Chondrocyte (in vitro differentiated cells): ENCODE results near the gene NME2. TPM values are rescaled to one million over a fixed set of nuclear protein-coding genes. Genes with fewer than 3 reads are reported as not detected.

Experiments
- DNase-seq: peaks from one replicate; pipeline ENCODE4 v3.0.0; 2021; ENCODE audit warnings: mixed read lengths, low spot score
- H3K27ac Mint-ChIP-seq: one replicate; pipeline ENCODE4 v1.8.0; 2021; ENCODE audit warnings: mild to moderate bottlenecking, moderate library complexity, mixed read lengths; ENCODE audit not compliant: unreplicated experiment
- H3K27me3 Mint-ChIP-seq: 2 replicates; pipeline ENCODE4 v1.8.0; 2021; ENCODE audit warnings: low read depth, mixed read lengths
- H3K36me3 Mint-ChIP-seq: 2 replicates; pipeline ENCODE4 v1.8.0; 2021; ENCODE audit warnings: low read depth, mixed read lengths
- H3K4me1 Mint-ChIP-seq: 2 replicates; pipeline ENCODE4 v1.8.0; 2021; ENCODE audit warnings: low read depth, mild to moderate bottlenecking, mixed read lengths
- H3K4me3 Mint-ChIP-seq: one replicate; pipeline ENCODE4 v1.8.0; 2021; ENCODE audit warnings: mild to moderate bottlenecking, moderate library complexity, mixed read lengths; ENCODE audit not compliant: unreplicated experiment
- H3K9me3 Mint-ChIP-seq: 2 replicates; pipeline ENCODE4 v1.8.0; 2021; ENCODE audit warnings: low read depth, mixed read lengths
- CTCF ChIP-seq: fragments of 200-600 bp; sonication (generic); IDR thresholded peaks from 2 replicates; pipeline ENCODE4 v1.5.0; 2021; ENCODE audit warnings: antibody characterized with exemption, mild to moderate bottlenecking, moderate library complexity
- total RNA-seq: library from RNA; stranded (reverse); gene quantifications from 3 replicates; pipeline ENCODE4 v1.2.1, GENCODE V29; 2021

NME2 gene
- total RNA-seq, 1 donor from 2014 or later = 751 TPM

GRCh38 chr17:51203838-51204237, 37.6 kb downstream of the NME2 start:
- Mint-ChIP-seq H3K4me3 (no peak overlapping the region), H3K9me3 (no peaks in the 10 kb centered on the region), H3K36me3 (peaks cover 16% of the 10 kb centered on the region), H3K27me3 (no peaks in the 10 kb centered on the region), H3K27ac (no peak overlapping the region), H3K4me1 (no peaks in the 10 kb centered on the region)
- DNase-seq = no peak
- no peak for TF ChIP-seq CTCF

GRCh38 chr17:51214920-51215319, 48.7 kb downstream of the NME2 start:
- Mint-ChIP-seq H3K27ac (no peak overlapping the region), H3K36me3 (peaks cover 17% of the 10 kb centered on the region), H3K4me1 (no peaks in the 10 kb centered on the region), H3K9me3 (no peaks in the 10 kb centered on the region), H3K27me3 (no peaks in the 10 kb centered on the region), H3K4me3 (no peak overlapping the region)
- no peak for TF ChIP-seq CTCF
- DNase-seq = no peak

- no peaks in the 10 kb centered on the region for H3K9me3 Mint-ChIP-seq
- no peak for TF ChIP-seq CTCF
- no peaks in the 10 kb centered on the region for H3K4me1 Mint-ChIP-seq
- no peak overlapping the region for H3K27ac Mint-ChIP-seq
- peaks cover 17% of the 10 kb centered on the region for H3K36me3 Mint-ChIP-seq
- no peaks in the 10 kb centered on the region for H3K27me3 Mint-ChIP-seq
- H3K4me3 Mint-ChIP-seq = no peak overlapping the region
- no peak for DNase-seq
Observed at GRCh38 chr17:51217946-51218345, 51.7 kb downstream of the NME2 start.

- Mint-ChIP-seq H3K36me3 (peaks cover 16% of the 10 kb centered on the region), H3K27me3 (no peaks in the 10 kb centered on the region), H3K27ac (no peak overlapping the region), H3K4me3 (no peak overlapping the region), H3K9me3 (no peaks in the 10 kb centered on the region), H3K4me1 (peaks cover 15% of the 10 kb centered on the region)
- no peak for TF ChIP-seq CTCF
- DNase-seq = no peak
Observed at GRCh38 chr17:51221322-51221721, 55.1 kb downstream of the NME2 start.

Other genes with a start within 250 kb of the NME2 start
- 86.7 to 96.1 TPM (median 92.7 TPM) in 3 replicates for gene SPAG9, start 45.5 kb upstream of the NME2 start, total RNA-seq
- 101 to 149 TPM (median 102 TPM) in 3 replicates for gene NME1, start 12.9 kb upstream of the NME2 start, total RNA-seq
- 10.0 to 12.8 TPM (median 10.9 TPM) in 3 replicates for gene MBTD1, start 93.6 kb downstream of the NME2 start, total RNA-seq
- gene UTP18, start 94.1 kb downstream of the NME2 start, total RNA-seq = 16.8 to 18.7 TPM (median 18.3 TPM) in 3 replicates